Neural progenitor cell (in vitro differentiated cells): ENCODE data around the gene SSBP2.

ENCODE experiments used
- CTCF ChIP-seq: fragments of 200-600 bp; sonication (generic); IDR thresholded peaks from 2 replicates; pipeline ENCODE4 v1.5.1; 2017; ENCODE audit warnings: antibody characterized with exemption, mild to moderate bottlenecking
- EZH2 ChIP-seq: fragments of 200-600 bp; sonication (generic); IDR thresholded peaks from 2 replicates; pipeline ENCODE4 v1.6.1; 2017; ENCODE audit warnings: antibody characterized with exemption, mild to moderate bottlenecking, moderate library complexity
- EZH2phosphoT487 ChIP-seq: fragments of 200-600 bp; sonication (generic); IDR thresholded peaks from 2 replicates; pipeline ENCODE4 v1.6.1; 2017; ENCODE audit warnings: antibody characterized with exemption

- TF ChIP-seq EZH2 (no peak), CTCF (no peak), EZH2phosphoT487 (no peak)
Measured at GRCh38 chr5:81383867-81384266, 367.0 kb downstream of the SSBP2 start.
